ENCODE results near the gene PPARD. TPM values are rescaled to one million over a fixed set of nuclear protein-coding genes. Genes with fewer than 3 reads are reported as not detected.

Gene PPARD
- total and polyA plus RNA-seq, 10 donors, result 9.4 to 37.4 (median 30.2) TPM

GRCh38 chr6:35443341-35444030, 101.1 kb downstream of the PPARD start:
- intact Hi-C loops (cut with DNase I; ENCODE audit: low total_unique reads), result no loop called here
- no peaks in the 10 kb centered on the region for H3K9me3 ChIP-seq
- no peak for DNase-seq
- no peak for TF ChIP-seq POLR2AphosphoS5 (IDR thresholded peaks at IDR 0.05)
- TF ChIP-seq POLR2A (IDR thresholded peaks at IDR 0.05), result no peak
- TF ChIP-seq CTCF (IDR thresholded peaks at IDR 0.05 in 8 of 11, conservative IDR thresholded peaks at IDR 0.05 in 3 of 11), result no peak
- H3K36me3 ChIP-seq, result no peaks in the 10 kb centered on the region
- no peak overlapping the region for H3K4me3 ChIP-seq
- peaks cover 0 to 3% (median 0%) of the 10 kb centered on the region in 6 donors for H3K4me1 ChIP-seq
- 81 to 96% (median 92%) methylated on average over 5 to 9 of the region's 9 CpGs for WGBS, 5 donors
- H3K27ac ChIP-seq, result no peak overlapping the region
- H3K27me3 ChIP-seq (replicated peaks in 1 of 7), result no peaks in the 10 kb centered on the region

DNA sequence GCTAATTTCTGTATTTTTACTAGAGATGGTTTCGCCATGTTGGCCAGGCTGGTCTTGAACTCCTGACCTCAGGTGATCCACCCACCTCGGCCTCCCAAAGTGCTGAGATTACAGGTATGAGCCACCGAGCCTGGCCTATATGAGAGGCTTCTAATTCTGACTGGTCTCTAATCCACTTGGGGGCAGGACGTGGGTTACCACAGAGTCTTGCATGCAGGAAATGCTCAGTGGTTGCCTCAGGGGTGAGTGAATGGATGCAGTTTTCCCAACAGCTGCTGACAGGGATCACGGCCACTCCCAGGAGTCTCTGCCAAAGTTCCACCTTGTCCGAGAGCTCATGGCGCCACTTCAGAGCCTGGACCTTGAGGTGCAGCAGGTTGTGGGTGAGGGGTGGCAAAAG, 103.3 kb downstream of the PPARD start:
- Histone ChIP-seq H3K27ac (no peak overlapping the region), H3K36me3 (no peaks in the 10 kb centered on the region), H3K4me1 (peaks cover 0 to 15% (median 7%) of the 10 kb centered on the region in 6 donors), H3K9me3 (no peaks in the 10 kb centered on the region), H3K27me3 (replicated peaks in 1 of 7) (no peaks in the 10 kb centered on the region), H3K4me3 (no peak overlapping the region)
- 58 to 77% (median 62%) methylated on average over 7 of the region's 7 CpGs for WGBS, 5 donors
- no peak for DNase-seq
- TF ChIP-seq POLR2AphosphoS5 (IDR thresholded peaks at IDR 0.05), result no peak
- TF ChIP-seq POLR2A (IDR thresholded peaks at IDR 0.05), result no peak
- TF ChIP-seq CTCF (IDR thresholded peaks at IDR 0.05 in 8 of 11, conservative IDR thresholded peaks at IDR 0.05 in 3 of 11), result no peak
- intact Hi-C loops (cut with DNase I; ENCODE audit: low total_unique reads), result no loop called here

DNA sequence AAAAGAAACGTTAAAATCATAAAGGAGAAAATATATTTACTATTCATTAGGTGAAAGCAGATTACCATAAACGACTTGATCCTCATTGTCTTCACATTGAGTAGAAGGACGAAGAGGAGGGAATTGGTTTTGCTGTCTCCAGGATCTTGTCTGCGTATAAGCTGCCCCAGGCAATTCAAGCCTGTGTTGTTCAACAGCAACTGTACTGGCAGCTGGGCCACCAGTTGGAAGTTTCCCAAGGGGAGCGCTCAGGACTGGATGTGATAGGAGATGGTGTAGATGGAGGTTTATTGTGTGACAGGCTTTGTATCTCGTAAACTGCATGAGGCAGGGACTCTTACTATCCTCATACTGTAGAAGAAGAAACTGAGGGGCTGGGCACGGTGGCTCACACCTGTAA, 105.8 kb downstream of the PPARD start:
- TF ChIP-seq POLR2A (IDR thresholded peaks at IDR 0.05), result no peak
- TF ChIP-seq POLR2AphosphoS5 (IDR thresholded peaks at IDR 0.05), result no peak
- no peak for TF ChIP-seq CTCF (IDR thresholded peaks at IDR 0.05 in 8 of 11, conservative IDR thresholded peaks at IDR 0.05 in 3 of 11)
- Histone ChIP-seq H3K4me1 (peaks cover 13 to 36% (median 24%) of the 10 kb centered on the region in 6 donors), H3K36me3 (no peaks in the 10 kb centered on the region), H3K27ac (no peak overlapping the region), H3K4me3 (no peak overlapping the region), H3K9me3 (no peaks in the 10 kb centered on the region), H3K27me3 (replicated peaks in 1 of 7) (no peaks in the 10 kb centered on the region)
- no peak for DNase-seq
- 76 to 86% (median 81%) methylated on average over 7 of the region's 7 CpGs for WGBS, 5 donors
- intact Hi-C loops (cut with DNase I; ENCODE audit: low total_unique reads), result no loop called here

GRCh38 chr6:35449287-35449881, 107.0 kb downstream of the PPARD start:
- peak; percentile 63 to 84 (median 78) for TF ChIP-seq CTCF (IDR thresholded peaks at IDR 0.05 in 8 of 11, conservative IDR thresholded peaks at IDR 0.05 in 3 of 11)
- no peak for TF ChIP-seq POLR2AphosphoS5 (IDR thresholded peaks at IDR 0.05)
- no peak for TF ChIP-seq POLR2A (IDR thresholded peaks at IDR 0.05)
- H3K4me1 ChIP-seq, result peaks cover 22 to 48% (median 31%) of the 10 kb centered on the region in 6 donors
- H3K9me3 ChIP-seq, result no peaks in the 10 kb centered on the region
- H3K27ac ChIP-seq, result no peak overlapping the region
- H3K27me3 ChIP-seq (replicated peaks in 1 of 7), result no peaks in the 10 kb centered on the region
- no peak overlapping the region for H3K4me3 ChIP-seq
- intact Hi-C loops (cut with DNase I; ENCODE audit: low total_unique reads), result no loop called here
- no peak for DNase-seq
- H3K36me3 ChIP-seq, result no peaks in the 10 kb centered on the region
- WGBS, 5 donors, result 31 to 41% (median 34%) methylated on average over 14 of the region's 14 CpGs

Measured in spleen (tissue), 11 donors.